SH-SY5Y (cell line): ENCODE data around the gene LSAMP.

Source experiments
- GATA2 ChIP-seq: IDR thresholded peaks from 2 replicates; pipeline ENCODE4 v1.6.1; 2011; ENCODE audit warnings: mild to moderate bottlenecking, low read depth, low read length
- GATA3 ChIP-seq: IDR thresholded peaks from 2 replicates; pipeline ENCODE4 v1.6.1; 2011; ENCODE audit warnings: low read depth, mild to moderate bottlenecking, low read length, moderate library complexity

- no peak for TF ChIP-seq GATA3
- no peak for TF ChIP-seq GATA2
Observed at GRCh38 chr3:116288485-116288884, 156.8 kb downstream of the LSAMP start.
